Measurements from ENCODE around the gene ST3GAL3.

GRCh38 chr1:43978551-43979260 is 271.4 kb downstream of the ST3GAL3 start, which contains the start of gene B4GALT2:
- TF ChIP-seq EZH2 (IDR thresholded peaks at IDR 0.05; ENCODE audit: low read depth, unreplicated experiment) (no peak), ZNF114 (CRISPR knock-in tag; IDR thresholded peaks at IDR 0.05) (no peak), CTCF (conservative IDR thresholded peaks at IDR 0.05; ENCODE audit: low read depth in 2 of 2) (no peak), CREB1 (CRISPR knock-in tag; IDR thresholded peaks at IDR 0.05; ENCODE audit: low read depth) (no peak), POLR2AphosphoS5 (IDR thresholded peaks at IDR 0.05; ENCODE audit: low read depth) (peak; percentile 50; the same call in 1 of the 2 replicates), EZH2phosphoT487 (IDR thresholded peaks at IDR 0.05; ENCODE audit: unreplicated experiment) (no peak), JUNB (IDR thresholded peaks at IDR 0.05; ENCODE audit: unreplicated experiment) (no peak), REST (IDR thresholded peaks at IDR 0.05; ENCODE audit: unreplicated experiment) (no peak), STAT1 (IDR thresholded peaks at IDR 0.05; ENCODE audit: unreplicated experiment) (no peak)

Data from GM23338 (cell line).